ENCODE measurements around the gene MCTP2. TPM values are rescaled to one million over a fixed set of nuclear protein-coding genes. Genes with fewer than 3 reads are reported as not detected.

MCTP2 gene
- total RNA-seq, 1 experiment from 2014 or later = 0.19 TPM

DNA sequence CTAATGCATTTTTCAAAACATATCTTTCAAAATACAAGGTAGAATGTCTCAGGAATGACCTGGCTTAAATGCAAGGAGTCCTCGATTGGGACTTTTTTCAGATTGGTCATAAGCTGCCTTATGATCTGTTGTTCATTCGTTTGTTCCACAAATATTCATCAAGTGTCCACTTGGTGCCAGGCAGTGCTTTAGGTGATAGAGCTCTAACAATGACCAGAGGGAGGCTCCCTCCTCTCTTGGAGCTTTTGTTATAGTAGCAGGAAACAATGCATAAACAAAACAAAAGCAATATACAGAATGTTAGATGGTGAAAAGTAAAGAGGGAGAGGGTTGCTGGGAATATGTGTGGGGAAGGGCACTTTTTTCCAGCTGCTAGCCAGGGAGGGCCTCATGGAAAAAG, 156.1 kb downstream of the MCTP2 start:
- no peak for TF ChIP-seq EZH2 (IDR thresholded peaks at IDR 0.05; ENCODE audit: borderline replicate concordance, low read depth, low read length, poor library complexity, severe bottlenecking)
- TF ChIP-seq, protein P1, sequence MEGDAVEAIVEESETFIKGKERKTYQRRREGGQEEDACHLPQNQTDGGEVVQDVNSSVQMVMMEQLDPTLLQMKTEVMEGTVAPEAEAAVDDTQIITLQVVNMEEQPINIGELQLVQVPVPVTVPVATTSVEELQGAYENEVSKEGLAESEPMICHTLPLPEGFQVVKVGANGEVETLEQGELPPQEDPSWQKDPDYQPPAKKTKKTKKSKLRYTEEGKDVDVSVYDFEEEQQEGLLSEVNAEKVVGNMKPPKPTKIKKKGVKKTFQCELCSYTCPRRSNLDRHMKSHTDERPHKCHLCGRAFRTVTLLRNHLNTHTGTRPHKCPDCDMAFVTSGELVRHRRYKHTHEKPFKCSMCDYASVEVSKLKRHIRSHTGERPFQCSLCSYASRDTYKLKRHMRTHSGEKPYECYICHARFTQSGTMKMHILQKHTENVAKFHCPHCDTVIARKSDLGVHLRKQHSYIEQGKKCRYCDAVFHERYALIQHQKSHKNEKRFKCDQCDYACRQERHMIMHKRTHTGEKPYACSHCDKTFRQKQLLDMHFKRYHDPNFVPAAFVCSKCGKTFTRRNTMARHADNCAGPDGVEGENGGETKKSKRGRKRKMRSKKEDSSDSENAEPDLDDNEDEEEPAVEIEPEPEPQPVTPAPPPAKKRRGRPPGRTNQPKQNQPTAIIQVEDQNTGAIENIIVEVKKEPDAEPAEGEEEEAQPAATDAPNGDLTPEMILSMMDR (conservative IDR thresholded peaks at IDR 0.05; ENCODE audit: low read depth, low read length) = no peak

DNA sequence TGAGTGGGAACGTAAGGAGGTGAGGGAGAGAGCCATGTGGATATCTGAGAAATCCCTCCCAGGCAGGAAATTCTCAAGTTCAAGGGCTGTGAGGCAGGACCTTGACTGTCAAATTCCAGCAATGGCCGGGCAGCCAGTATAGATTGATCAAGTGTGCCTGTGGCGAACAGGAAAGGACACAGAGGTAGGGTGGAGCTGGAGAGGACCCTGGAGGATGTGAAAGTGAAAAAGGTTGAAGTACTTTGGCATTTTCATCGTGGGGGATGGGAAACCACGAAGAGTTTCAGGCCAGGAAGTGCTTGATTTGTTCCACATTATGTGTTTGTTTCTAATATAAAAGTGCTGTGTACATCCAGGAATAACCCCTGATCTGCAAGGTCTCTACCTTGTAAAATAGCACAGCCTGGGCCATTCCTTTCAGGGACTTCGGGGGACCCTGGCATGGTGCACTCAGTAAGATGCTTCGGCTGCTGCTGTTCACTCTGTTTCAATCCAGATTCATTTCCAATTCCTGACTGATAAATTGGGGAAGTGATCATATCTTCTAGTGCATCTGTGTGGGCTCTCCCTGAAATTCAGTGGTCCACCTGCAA, 156.6 kb downstream of the MCTP2 start:
- Histone ChIP-seq H3K27ac (ENCODE audit: low read depth, low read length, poor library complexity, severe bottlenecking) (no peak overlapping the region), H3K4me3 (ENCODE audit: low read depth, low read length, poor library complexity, severe bottlenecking) (no peak overlapping the region), H3K27me3 (replicated peaks; ENCODE audit: insufficient read depth, low read depth, low read length, poor library complexity) (no peaks in the 10 kb centered on the region), H3K36me3 (ENCODE audit: insufficient read depth, low read length, poor library complexity, severe bottlenecking) (no peaks in the 10 kb centered on the region), H3K4me1 (ENCODE audit: insufficient read depth, low read length, poor library complexity, severe bottlenecking) (no peaks in the 10 kb centered on the region), H3K9me3 (ENCODE audit: low read depth, low read length, poor library complexity, severe bottlenecking) (no peaks in the 10 kb centered on the region)
- intact Hi-C loops (cut with micrococcal nuclease; ENCODE audit: unreplicated experiment) = no loop called here
- no peak for TF ChIP-seq EZH2 (IDR thresholded peaks at IDR 0.05; ENCODE audit: borderline replicate concordance, low read depth, low read length, poor library complexity, severe bottlenecking)
- TF ChIP-seq, protein P1 (conservative IDR thresholded peaks at IDR 0.05; ENCODE audit: low read depth, low read length) = no peak
- ChIA-PET POLR2A (ENCODE audit: low non-redundant PET) (no interaction called here), CTCF (no interaction called here)
- DNase-seq (ENCODE audit: low spot score) = no peak
- BruUV-seq (replicated peaks) = no TSS peak

More for the DNA sequence above, 156.1 kb downstream of the MCTP2 start:
- ChIA-PET POLR2A (ENCODE audit: low non-redundant PET) (no interaction called here), CTCF (no interaction called here)
- intact Hi-C loops (cut with micrococcal nuclease; ENCODE audit: unreplicated experiment) = no loop called here
- Histone ChIP-seq H3K9me3 (ENCODE audit: low read depth, low read length, poor library complexity, severe bottlenecking) (no peaks in the 10 kb centered on the region), H3K27me3 (replicated peaks; ENCODE audit: insufficient read depth, low read depth, low read length, poor library complexity) (no peaks in the 10 kb centered on the region), H3K4me3 (ENCODE audit: low read depth, low read length, poor library complexity, severe bottlenecking) (no peak overlapping the region), H3K36me3 (ENCODE audit: insufficient read depth, low read length, poor library complexity, severe bottlenecking) (no peaks in the 10 kb centered on the region), H3K27ac (ENCODE audit: low read depth, low read length, poor library complexity, severe bottlenecking) (no peak overlapping the region), H3K4me1 (ENCODE audit: insufficient read depth, low read length, poor library complexity, severe bottlenecking) (no peaks in the 10 kb centered on the region)
- no peak for DNase-seq (ENCODE audit: low spot score)
- BruUV-seq (replicated peaks) = no TSS peak

DNA sequence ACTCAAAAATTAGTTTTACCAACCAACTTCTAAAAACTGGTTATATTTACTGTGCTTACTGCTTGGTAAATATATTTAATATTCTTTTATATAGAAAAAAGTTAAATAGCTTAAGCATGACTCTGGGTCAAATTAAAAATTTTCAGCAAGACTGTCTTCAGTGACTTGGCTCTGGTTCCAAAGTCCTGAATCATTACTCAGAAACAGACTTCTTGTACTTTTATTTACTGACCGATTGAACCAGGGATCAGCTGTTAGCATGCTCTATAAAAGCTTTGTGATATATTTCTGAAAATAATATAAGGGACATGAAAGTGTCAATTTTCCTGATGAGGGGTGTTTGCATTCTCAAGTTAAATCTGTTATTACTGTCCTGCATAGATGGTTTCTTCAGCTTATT, 164.3 kb downstream of the MCTP2 start:
- ChIA-PET POLR2A (ENCODE audit: low non-redundant PET) (interaction anchor here (0.6 kb wide), 1 partner anchor 1447 kb away, joined by 3 read pairs; no protein-coding TSS in a partner anchor), CTCF (no interaction called here)
- Histone ChIP-seq H3K4me1 (ENCODE audit: insufficient read depth, low read length, poor library complexity, severe bottlenecking) (no peaks in the 10 kb centered on the region), H3K27me3 (replicated peaks; ENCODE audit: insufficient read depth, low read depth, low read length, poor library complexity) (no peaks in the 10 kb centered on the region), H3K27ac (ENCODE audit: low read depth, low read length, poor library complexity, severe bottlenecking) (no peak overlapping the region), H3K4me3 (ENCODE audit: low read depth, low read length, poor library complexity, severe bottlenecking) (no peak overlapping the region), H3K9me3 (ENCODE audit: low read depth, low read length, poor library complexity, severe bottlenecking) (no peaks in the 10 kb centered on the region), H3K36me3 (ENCODE audit: insufficient read depth, low read length, poor library complexity, severe bottlenecking) (no peaks in the 10 kb centered on the region)
- BruUV-seq (replicated peaks) = no TSS peak
- intact Hi-C loops (cut with micrococcal nuclease; ENCODE audit: unreplicated experiment) = no loop called here
- TF ChIP-seq, protein P1 (conservative IDR thresholded peaks at IDR 0.05; ENCODE audit: low read depth, low read length) = no peak
- TF ChIP-seq EZH2 (IDR thresholded peaks at IDR 0.05; ENCODE audit: borderline replicate concordance, low read depth, low read length, poor library complexity, severe bottlenecking) = no peak
- no peak for DNase-seq (ENCODE audit: low spot score)
